K562 (cell line): ENCODE data around the gene TMEM107. TPM values are rescaled to one million over a fixed set of nuclear protein-coding genes. Genes with fewer than 3 reads are reported as not detected.
A peak's percentile ranks its signal among the peaks of the same experiment; 100 is the strongest.

Experiments
- BRD9 ChIP-seq: fragments of 450-650 bp; IDR thresholded peaks from 2 replicates; pipeline ENCODE4 v1.6.1; 2018; ENCODE audit warnings: low read depth; ENCODE audit not compliant: partially characterized antibody
- CREM ChIP-seq: IDR thresholded peaks from 2 replicates; pipeline ENCODE4 v1.6.1; 2014; ENCODE audit warnings: antibody characterized with exemption, low read depth
- FOXP1 ChIP-seq: sonication (generic); formaldehyde crosslinking; IDR thresholded peaks from 2 replicates; pipeline ENCODE4 v1.8.0; 2022; ENCODE audit warnings: mild to moderate bottlenecking, missing genetic modification reagents
- HNRNPH1 ChIP-seq: fragments of 200-400 bp; formaldehyde crosslinking; optimal IDR thresholded peaks from 2 replicates; pipeline ENCODE3; 2017; ENCODE audit warnings: low read depth, mild to moderate bottlenecking, low read length, moderate library complexity
- KDM1A ChIP-seq, 2 experiments: fragments of 450-650 bp; IDR thresholded peaks; 2 replicates each; pipeline ENCODE4 v1.6.1; 2016; ENCODE audit warnings: mild to moderate bottlenecking in 2 of 2
- MAFF ChIP-seq: IDR thresholded peaks from 2 replicates; pipeline ENCODE4 v1.6.1; 2012; ENCODE audit warnings: low read length, improper control_type of control experiment
- MCM3 ChIP-seq: fragments of 450-650 bp; IDR thresholded peaks from 2 replicates; pipeline ENCODE4 v1.6.1; 2016
- MXI1 ChIP-seq: IDR thresholded peaks from 2 replicates; pipeline ENCODE4 v1.6.1; 2011; ENCODE audit warnings: low read depth, mild to moderate bottlenecking, improper control_type of control experiment, low read length
- NFXL1 ChIP-seq: fragments of 450-650 bp; formaldehyde crosslinking; IDR thresholded peaks from 2 replicates; pipeline ENCODE4 v1.4.0; 2021; ENCODE audit warnings: mild to moderate bottlenecking
- PCBP2 ChIP-seq: fragments of 200-400 bp; formaldehyde crosslinking; IDR thresholded peaks from 2 replicates; pipeline ENCODE4 v1.6.1; 2018; ENCODE audit warnings: low read length, low read depth, mild to moderate bottlenecking, moderate library complexity; ENCODE audit not compliant: poor library complexity, severe bottlenecking
- POLR2A ChIP-seq: fragments of 450-650 bp; conservative IDR thresholded peaks from 2 replicates; pipeline ENCODE4 v1.6.1; 2016
- SOX6 ChIP-seq: fragments of 450-650 bp; IDR thresholded peaks from 2 replicates; pipeline ENCODE4 v1.6.1; 2014; ENCODE audit warnings: mild to moderate bottlenecking
- ZEB2 ChIP-seq: fragments of 450-650 bp; IDR thresholded peaks from 2 replicates; pipeline ENCODE4 v1.6.1; 2016
- ZNF41 ChIP-seq: fragments of 250-450 bp; sonication (Bioruptor Pico); conservative IDR thresholded peaks from 2 replicates; pipeline ENCODE4 v1.4.0; 2020; ENCODE audit warnings: mild to moderate bottlenecking
- ZNF431 ChIP-seq: sonication (generic); formaldehyde crosslinking; IDR thresholded peaks from 2 replicates; pipeline ENCODE4 v1.8.0; 2022; ENCODE audit warnings: mild to moderate bottlenecking, missing genetic modification reagents
- polyA plus RNA-seq, 8 experiments: library from polyadenylated mRNA; depleted of rRNA in 4 of 8; stranded (reverse) in 5 of 8; unstranded in 3 of 8; fragments of >200 nt; fragmentation: Nextera tagmentation in 2 of 8; fragmentation: Illumina TruSeq in 1 of 8; extraction: Ambion mirVana in 2 of 8; extraction: Trizol in 1 of 8; gene quantifications; 2 replicates each; pipeline versions ENCODE4 v1.2.1 to v1.2.3, GENCODE V29; 2011 to 2014; ENCODE audit warnings: inconsistent platforms in 1 of 8, missing spikeins in 1 of 8
- total RNA-seq, 7 experiments: library from RNA; depleted of rRNA in 6 of 7; stranded (reverse); fragments of >200 nt in 6 of 7; fragmentation: Illumina TruSeq in 2 of 7; extraction: Trizol in 2 of 7; gene quantifications; 2 replicates each; pipeline versions ENCODE4 v1.2.1 to v1.2.3, GENCODE V29; 2011 to 2021; ENCODE audit warnings: low replicate concordance in 1 of 7
- TF ChIP-seq, protein P1 (sequence below): fragments of 250-450 bp; sonication (Bioruptor Pico); IDR thresholded peaks from 2 replicates; pipeline ENCODE4 v1.4.0; 2020
- TF ChIP-seq, protein P2 (sequence below): fragments of 450-650 bp; IDR thresholded peaks from 2 replicates; pipeline ENCODE4 v1.6.1; 2016; ENCODE audit warnings: low read depth, mild to moderate bottlenecking, moderate library complexity
- TF ChIP-seq, protein P3 (sequence below): fragments of 250-450 bp; sonication (Bioruptor Pico); IDR thresholded peaks from 2 replicates; pipeline ENCODE4 v1.4.0; 2020; ENCODE audit warnings: mild to moderate bottlenecking, moderate library complexity
- TF ChIP-seq, protein P4 (sequence below): fragments of 250-450 bp; sonication (Bioruptor Pico); IDR thresholded peaks from 2 replicates; pipeline ENCODE4 v1.8.0; 2021; ENCODE audit warnings: mild to moderate bottlenecking, moderate library complexity

The TMEM107 gene
- total and polyA plus RNA-seq, 9 of the 15 experiments (the other 6 are each of a cell fraction or from before 2014, with no cell fraction given): 7.1 to 26.2 (median 16.9) TPM

DNA sequence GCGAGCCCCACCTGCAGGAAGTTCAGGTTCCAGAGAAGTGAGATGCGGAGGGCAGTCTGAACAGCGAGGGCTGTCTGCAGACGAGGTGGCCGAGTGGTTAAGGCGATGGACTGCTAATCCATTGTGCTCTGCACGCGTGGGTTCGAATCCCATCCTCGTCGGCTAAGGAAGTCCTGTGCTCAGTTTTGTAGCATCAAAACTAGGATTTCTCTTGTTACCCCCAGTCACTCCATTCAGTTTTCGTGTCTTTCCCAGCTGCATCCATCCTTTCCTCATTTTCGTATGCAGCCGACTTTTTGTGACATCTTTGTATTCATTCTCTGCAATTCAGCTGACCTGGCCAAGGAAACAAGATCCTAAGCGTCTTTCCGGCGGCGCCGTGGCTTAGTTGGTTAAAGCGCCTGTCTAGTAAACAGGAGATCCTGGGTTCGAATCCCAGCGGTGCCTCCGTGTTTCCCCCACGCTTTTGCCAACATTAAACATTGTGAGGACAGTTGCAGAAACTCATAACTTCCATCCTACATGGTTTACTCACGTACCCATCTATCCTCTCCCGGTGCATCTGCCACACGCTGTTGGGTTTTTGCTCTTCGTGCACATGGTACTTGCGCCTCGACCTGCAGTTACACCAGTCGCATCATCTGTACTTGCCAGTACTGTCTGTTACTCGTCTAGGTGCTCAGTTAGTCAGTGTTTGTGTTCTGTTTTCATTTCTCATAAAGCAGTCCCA lies 10.8 kb upstream of the TMEM107 start (continued):
- TF ChIP-seq, protein P1, sequence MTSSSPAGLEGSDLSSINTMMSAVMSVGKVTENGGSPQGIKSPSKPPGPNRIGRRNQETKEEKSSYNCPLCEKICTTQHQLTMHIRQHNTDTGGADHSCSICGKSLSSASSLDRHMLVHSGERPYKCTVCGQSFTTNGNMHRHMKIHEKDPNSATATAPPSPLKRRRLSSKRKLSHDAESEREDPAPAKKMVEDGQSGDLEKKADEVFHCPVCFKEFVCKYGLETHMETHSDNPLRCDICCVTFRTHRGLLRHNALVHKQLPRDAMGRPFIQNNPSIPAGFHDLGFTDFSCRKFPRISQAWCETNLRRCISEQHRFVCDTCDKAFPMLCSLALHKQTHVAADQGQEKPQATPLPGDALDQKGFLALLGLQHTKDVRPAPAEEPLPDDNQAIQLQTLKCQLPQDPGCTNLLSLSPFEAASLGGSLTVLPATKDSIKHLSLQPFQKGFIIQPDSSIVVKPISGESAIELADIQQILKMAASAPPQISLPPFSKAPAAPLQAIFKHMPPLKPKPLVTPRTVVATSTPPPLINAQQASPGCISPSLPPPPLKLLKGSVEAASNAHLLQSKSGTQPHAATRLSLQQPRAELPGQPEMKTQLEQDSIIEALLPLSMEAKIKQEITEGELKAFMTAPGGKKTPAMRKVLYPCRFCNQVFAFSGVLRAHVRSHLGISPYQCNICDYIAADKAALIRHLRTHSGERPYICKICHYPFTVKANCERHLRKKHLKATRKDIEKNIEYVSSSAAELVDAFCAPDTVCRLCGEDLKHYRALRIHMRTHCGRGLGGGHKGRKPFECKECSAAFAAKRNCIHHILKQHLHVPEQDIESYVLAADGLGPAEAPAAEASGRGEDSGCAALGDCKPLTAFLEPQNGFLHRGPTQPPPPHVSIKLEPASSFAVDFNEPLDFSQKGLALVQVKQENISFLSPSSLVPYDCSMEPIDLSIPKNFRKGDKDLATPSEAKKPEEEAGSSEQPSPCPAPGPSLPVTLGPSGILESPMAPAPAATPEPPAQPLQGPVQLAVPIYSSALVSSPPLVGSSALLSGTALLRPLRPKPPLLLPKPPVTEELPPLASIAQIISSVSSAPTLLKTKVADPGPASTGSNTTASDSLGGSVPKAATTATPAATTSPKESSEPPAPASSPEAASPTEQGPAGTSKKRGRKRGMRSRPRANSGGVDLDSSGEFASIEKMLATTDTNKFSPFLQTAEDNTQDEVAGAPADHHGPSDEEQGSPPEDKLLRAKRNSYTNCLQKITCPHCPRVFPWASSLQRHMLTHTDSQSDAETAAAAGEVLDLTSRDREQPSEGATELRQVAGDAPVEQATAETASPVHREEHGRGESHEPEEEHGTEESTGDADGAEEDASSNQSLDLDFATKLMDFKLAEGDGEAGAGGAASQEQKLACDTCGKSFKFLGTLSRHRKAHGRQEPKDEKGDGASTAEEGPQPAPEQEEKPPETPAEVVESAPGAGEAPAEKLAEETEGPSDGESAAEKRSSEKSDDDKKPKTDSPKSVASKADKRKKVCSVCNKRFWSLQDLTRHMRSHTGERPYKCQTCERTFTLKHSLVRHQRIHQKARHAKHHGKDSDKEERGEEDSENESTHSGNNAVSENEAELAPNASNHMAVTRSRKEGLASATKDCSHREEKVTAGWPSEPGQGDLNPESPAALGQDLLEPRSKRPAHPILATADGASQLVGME (CRISPR knock-in tag): no peak
- TF ChIP-seq NFXL1 (CRISPR knock-in tag): no peak
- TF ChIP-seq KDM1A (IDR thresholded peaks at IDR 0.05): no peak
- no peak for TF ChIP-seq ZEB2
- TF ChIP-seq, protein P2, sequence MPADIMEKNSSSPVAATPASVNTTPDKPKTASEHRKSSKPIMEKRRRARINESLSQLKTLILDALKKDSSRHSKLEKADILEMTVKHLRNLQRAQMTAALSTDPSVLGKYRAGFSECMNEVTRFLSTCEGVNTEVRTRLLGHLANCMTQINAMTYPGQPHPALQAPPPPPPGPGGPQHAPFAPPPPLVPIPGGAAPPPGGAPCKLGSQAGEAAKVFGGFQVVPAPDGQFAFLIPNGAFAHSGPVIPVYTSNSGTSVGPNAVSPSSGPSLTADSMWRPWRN: no peak
- 0 out of 2 replicates have a peak, but pooled peaks have one; percentile 5 for TF ChIP-seq MAFF
- TF ChIP-seq, protein P3, sequence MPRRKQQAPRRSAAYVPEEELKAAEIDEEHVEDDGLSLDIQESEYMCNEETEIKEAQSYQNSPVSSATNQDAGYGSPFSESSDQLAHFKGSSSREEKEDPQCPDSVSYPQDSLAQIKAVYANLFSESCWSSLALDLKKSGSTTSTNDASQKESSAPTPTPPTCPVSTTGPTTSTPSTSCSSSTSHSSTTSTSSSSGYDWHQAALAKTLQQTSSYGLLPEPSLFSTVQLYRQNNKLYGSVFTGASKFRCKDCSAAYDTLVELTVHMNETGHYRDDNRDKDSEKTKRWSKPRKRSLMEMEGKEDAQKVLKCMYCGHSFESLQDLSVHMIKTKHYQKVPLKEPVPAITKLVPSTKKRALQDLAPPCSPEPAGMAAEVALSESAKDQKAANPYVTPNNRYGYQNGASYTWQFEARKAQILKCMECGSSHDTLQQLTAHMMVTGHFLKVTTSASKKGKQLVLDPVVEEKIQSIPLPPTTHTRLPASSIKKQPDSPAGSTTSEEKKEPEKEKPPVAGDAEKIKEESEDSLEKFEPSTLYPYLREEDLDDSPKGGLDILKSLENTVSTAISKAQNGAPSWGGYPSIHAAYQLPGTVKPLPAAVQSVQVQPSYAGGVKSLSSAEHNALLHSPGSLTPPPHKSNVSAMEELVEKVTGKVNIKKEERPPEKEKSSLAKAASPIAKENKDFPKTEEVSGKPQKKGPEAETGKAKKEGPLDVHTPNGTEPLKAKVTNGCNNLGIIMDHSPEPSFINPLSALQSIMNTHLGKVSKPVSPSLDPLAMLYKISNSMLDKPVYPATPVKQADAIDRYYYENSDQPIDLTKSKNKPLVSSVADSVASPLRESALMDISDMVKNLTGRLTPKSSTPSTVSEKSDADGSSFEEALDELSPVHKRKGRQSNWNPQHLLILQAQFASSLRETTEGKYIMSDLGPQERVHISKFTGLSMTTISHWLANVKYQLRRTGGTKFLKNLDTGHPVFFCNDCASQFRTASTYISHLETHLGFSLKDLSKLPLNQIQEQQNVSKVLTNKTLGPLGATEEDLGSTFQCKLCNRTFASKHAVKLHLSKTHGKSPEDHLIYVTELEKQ (CRISPR knock-in tag): no peak
- TF ChIP-seq ZNF431: peak; percentile 7; the same call in 1 of the 2 replicates
- TF ChIP-seq BRD9: no peak
- peak; percentile 56; the same call in 1 of the 2 replicates for TF ChIP-seq SOX6
- 0 out of 2 replicates have a peak, but pooled peaks have one; percentile 35 for TF ChIP-seq MXI1
- TF ChIP-seq PCBP2: no peak
- TF ChIP-seq POLR2A: no peak
- TF ChIP-seq, protein P4, sequence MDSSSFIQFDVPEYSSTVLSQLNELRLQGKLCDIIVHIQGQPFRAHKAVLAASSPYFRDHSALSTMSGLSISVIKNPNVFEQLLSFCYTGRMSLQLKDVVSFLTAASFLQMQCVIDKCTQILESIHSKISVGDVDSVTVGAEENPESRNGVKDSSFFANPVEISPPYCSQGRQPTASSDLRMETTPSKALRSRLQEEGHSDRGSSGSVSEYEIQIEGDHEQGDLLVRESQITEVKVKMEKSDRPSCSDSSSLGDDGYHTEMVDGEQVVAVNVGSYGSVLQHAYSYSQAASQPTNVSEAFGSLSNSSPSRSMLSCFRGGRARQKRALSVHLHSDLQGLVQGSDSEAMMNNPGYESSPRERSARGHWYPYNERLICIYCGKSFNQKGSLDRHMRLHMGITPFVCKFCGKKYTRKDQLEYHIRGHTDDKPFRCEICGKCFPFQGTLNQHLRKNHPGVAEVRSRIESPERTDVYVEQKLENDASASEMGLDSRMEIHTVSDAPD: no peak
- peak; percentile 65 for TF ChIP-seq CREM
- TF ChIP-seq ZNF41 (CRISPR knock-in tag): no peak
- no peak for TF ChIP-seq HNRNPH1
- no peak for TF ChIP-seq MCM3
- TF ChIP-seq FOXP1: peak; percentile 72; the same call in 1 of the 2 replicates
